HEK293 (cell line): ENCODE results near the gene KRT32.

ENCODE experiments used
- ATF2 ChIP-seq: fragments of 450-650 bp; formaldehyde crosslinking; IDR thresholded peaks from 2 replicates; pipeline ENCODE4 v1.5.1; 2016; ENCODE audit warnings: missing biosample characterization, missing genetic modification characterization, low read depth
- FEZF1 ChIP-seq: fragments of 450-650 bp; formaldehyde crosslinking; IDR thresholded peaks from 2 replicates; pipeline ENCODE4 v1.5.1; 2016; ENCODE audit warnings: missing biosample characterization, missing genetic modification characterization
- IKZF3 ChIP-seq: fragments of 450-650 bp; IDR thresholded peaks from 2 replicates; pipeline ENCODE4 v1.5.0; 2018; ENCODE audit warnings: missing biosample characterization, mild to moderate bottlenecking, missing genetic modification characterization, moderate library complexity
- MEIS1 ChIP-seq: sonication (generic); formaldehyde crosslinking; IDR thresholded peaks from 2 replicates; pipeline ENCODE4 v1.8.1; 2022; ENCODE audit warnings: missing genetic modification reagents, mild to moderate bottlenecking, borderline replicate concordance
- PRDM10 ChIP-seq: fragments of 450-650 bp; formaldehyde crosslinking; IDR thresholded peaks from 2 replicates; pipeline ENCODE4 v1.5.1; 2016; ENCODE audit warnings: missing biosample characterization, missing genetic modification characterization
- PRDM4 ChIP-seq: fragments of 450-650 bp; formaldehyde crosslinking; IDR thresholded peaks from 2 replicates; pipeline ENCODE4 v1.5.1; 2017; ENCODE audit warnings: missing biosample characterization, missing genetic modification characterization
- PRDM6 ChIP-seq: fragments of 450-650 bp; formaldehyde crosslinking; IDR thresholded peaks from 2 replicates; pipeline ENCODE4 v1.5.1; 2017; ENCODE audit warnings: missing biosample characterization, missing genetic modification characterization
- SP3 ChIP-seq: fragments of 450-650 bp; formaldehyde crosslinking; IDR thresholded peaks from 2 replicates; pipeline ENCODE4 v1.5.1; 2016; ENCODE audit warnings: missing biosample characterization, missing genetic modification characterization
- ZBTB17 ChIP-seq: fragments of 450-650 bp; formaldehyde crosslinking; IDR thresholded peaks from 2 replicates; pipeline ENCODE4 v1.5.1; 2016; ENCODE audit warnings: missing biosample characterization, missing genetic modification characterization
- ZBTB21 ChIP-seq: fragments of 450-650 bp; formaldehyde crosslinking; IDR thresholded peaks from 2 replicates; pipeline ENCODE4 v1.5.1; 2017; ENCODE audit warnings: missing biosample characterization, missing genetic modification characterization
- ZBTB7A ChIP-seq: fragments of 450-650 bp; formaldehyde crosslinking; IDR thresholded peaks from 2 replicates; pipeline ENCODE4 v1.5.1; 2016; ENCODE audit warnings: low read depth, missing biosample characterization, missing genetic modification characterization
- ZEB2 ChIP-seq: fragments of 450-650 bp; formaldehyde crosslinking; IDR thresholded peaks from 2 replicates; pipeline ENCODE4 v1.5.1; 2016; ENCODE audit warnings: missing biosample characterization, missing genetic modification characterization
- ZFHX2 ChIP-seq: fragments of 450-650 bp; formaldehyde crosslinking; conservative IDR thresholded peaks from 2 replicates; pipeline ENCODE4 v1.5.1; 2016; ENCODE audit warnings: missing biosample characterization, missing genetic modification characterization
- ZNF10 ChIP-seq: fragments of 450-650 bp; formaldehyde crosslinking; IDR thresholded peaks from 2 replicates; pipeline ENCODE4 v1.5.1; 2017; ENCODE audit warnings: missing biosample characterization, missing genetic modification characterization
- ZNF16 ChIP-seq: fragments of 450-650 bp; formaldehyde crosslinking; IDR thresholded peaks from 2 replicates; pipeline ENCODE4 v1.5.1; 2016; ENCODE audit warnings: low read depth, missing biosample characterization, missing genetic modification characterization
- ZNF184 ChIP-seq: fragments of 450-650 bp; IDR thresholded peaks from 2 replicates; pipeline ENCODE4 v1.5.1; 2018; ENCODE audit warnings: missing biosample characterization, mild to moderate bottlenecking, missing genetic modification characterization
- ZNF221 ChIP-seq: fragments of 450-650 bp; formaldehyde crosslinking; IDR thresholded peaks from 2 replicates; pipeline ENCODE4 v1.5.1; 2017; ENCODE audit warnings: missing biosample characterization, missing genetic modification characterization, borderline replicate concordance
- ZNF350 ChIP-seq: fragments of 450-650 bp; formaldehyde crosslinking; IDR thresholded peaks from 2 replicates; pipeline ENCODE4 v1.5.0; 2017; ENCODE audit warnings: missing biosample characterization, mild to moderate bottlenecking, missing genetic modification characterization
- ZNF404 ChIP-seq: fragments of 450-650 bp; formaldehyde crosslinking; IDR thresholded peaks from 2 replicates; pipeline ENCODE4 v1.5.1; 2017; ENCODE audit warnings: missing biosample characterization, missing genetic modification characterization
- ZNF561 ChIP-seq: fragments of 450-650 bp; IDR thresholded peaks from 2 replicates; pipeline ENCODE4 v1.5.1; 2018; ENCODE audit warnings: missing biosample characterization, missing genetic modification characterization, borderline replicate concordance
- ZNF623 ChIP-seq: fragments of 450-650 bp; formaldehyde crosslinking; IDR thresholded peaks from 2 replicates; pipeline ENCODE4 v1.5.1; 2016; ENCODE audit warnings: missing biosample characterization, missing genetic modification characterization
- ZNF692 ChIP-seq: fragments of 450-650 bp; formaldehyde crosslinking; IDR thresholded peaks from 2 replicates; pipeline ENCODE4 v1.5.1; 2016; ENCODE audit warnings: missing biosample characterization, missing genetic modification characterization
- ZNF701 ChIP-seq: fragments of 450-650 bp; formaldehyde crosslinking; IDR thresholded peaks from 2 replicates; pipeline ENCODE4 v1.5.1; 2016; ENCODE audit warnings: missing biosample characterization, missing genetic modification characterization
- ZNF747 ChIP-seq: fragments of 450-650 bp; formaldehyde crosslinking; IDR thresholded peaks from 2 replicates; pipeline ENCODE4 v1.5.1; 2016; ENCODE audit warnings: missing biosample characterization, missing genetic modification characterization
- ZNF768 ChIP-seq: fragments of 450-650 bp; formaldehyde crosslinking; IDR thresholded peaks from 2 replicates; pipeline ENCODE4 v1.5.1; 2018; ENCODE audit warnings: missing biosample characterization, mild to moderate bottlenecking, missing genetic modification characterization
- ZNF791 ChIP-seq: fragments of 450-650 bp; formaldehyde crosslinking; IDR thresholded peaks from 2 replicates; pipeline ENCODE4 v1.5.1; 2016; ENCODE audit warnings: missing biosample characterization, missing genetic modification characterization
- ZNF792 ChIP-seq: fragments of 450-650 bp; formaldehyde crosslinking; IDR thresholded peaks from 2 replicates; pipeline ENCODE4 v1.5.1; 2016; ENCODE audit warnings: missing biosample characterization, missing genetic modification characterization
- TF ChIP-seq, protein P1 (sequence below): fragments of 450-650 bp; formaldehyde crosslinking; IDR thresholded peaks from 2 replicates; pipeline ENCODE4 v1.5.1; 2017; ENCODE audit warnings: missing biosample characterization, missing genetic modification characterization

The KRT32 gene

DNA sequence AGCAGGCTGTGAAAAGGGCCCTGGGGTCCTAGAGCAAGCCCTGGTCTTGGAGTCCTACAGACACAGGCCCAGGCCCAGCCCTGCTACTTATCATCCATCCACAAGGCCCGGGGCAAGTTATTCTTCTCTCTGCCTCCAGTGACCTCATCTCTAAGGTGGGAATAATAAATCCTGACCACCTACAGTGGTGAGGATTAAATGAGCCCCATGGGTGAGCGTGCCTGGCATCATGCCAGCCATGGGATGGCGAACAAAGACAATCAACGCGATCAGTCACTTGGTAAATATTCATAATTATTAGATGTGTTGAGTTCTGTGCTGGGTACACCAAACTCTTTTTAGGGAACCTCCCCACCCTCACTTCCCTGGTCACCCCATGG, 46.0 kb upstream of the KRT32 start (continued):
- TF ChIP-seq, protein P1, sequence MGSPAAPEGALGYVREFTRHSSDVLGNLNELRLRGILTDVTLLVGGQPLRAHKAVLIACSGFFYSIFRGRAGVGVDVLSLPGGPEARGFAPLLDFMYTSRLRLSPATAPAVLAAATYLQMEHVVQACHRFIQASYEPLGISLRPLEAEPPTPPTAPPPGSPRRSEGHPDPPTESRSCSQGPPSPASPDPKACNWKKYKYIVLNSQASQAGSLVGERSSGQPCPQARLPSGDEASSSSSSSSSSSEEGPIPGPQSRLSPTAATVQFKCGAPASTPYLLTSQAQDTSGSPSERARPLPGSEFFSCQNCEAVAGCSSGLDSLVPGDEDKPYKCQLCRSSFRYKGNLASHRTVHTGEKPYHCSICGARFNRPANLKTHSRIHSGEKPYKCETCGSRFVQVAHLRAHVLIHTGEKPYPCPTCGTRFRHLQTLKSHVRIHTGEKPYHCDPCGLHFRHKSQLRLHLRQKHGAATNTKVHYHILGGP (tag by site-specific recombination) = 0 out of 2 replicates have a peak, but pooled peaks have one; percentile 29
- peak; percentile 81 for TF ChIP-seq ZEB2 (tag by site-specific recombination)
- TF ChIP-seq ZBTB21 (tag by site-specific recombination) = no peak
- no peak for TF ChIP-seq MEIS1 (CRISPR knock-in tag)
- no peak for TF ChIP-seq ZNF221 (tag by site-specific recombination)
- no peak for TF ChIP-seq ZNF792 (tag by site-specific recombination)
- peak; percentile 84 for TF ChIP-seq FEZF1 (tag by site-specific recombination)
- TF ChIP-seq ZNF561 (tag by site-specific recombination) = peak; percentile 75; the same call in 1 of the 2 replicates
- 0 out of 2 replicates have a peak, but pooled peaks have one; percentile 54 for TF ChIP-seq PRDM10 (tag by site-specific recombination)
- 0 out of 2 replicates have a peak, but pooled peaks have one; percentile 41 for TF ChIP-seq ZBTB17
- peak; percentile 8; the same call in 1 of the 2 replicates for TF ChIP-seq ZNF623 (tag by site-specific recombination)
- TF ChIP-seq ZNF747 (tag by site-specific recombination) = no peak
- TF ChIP-seq ZNF791 (tag by site-specific recombination) = no peak
- no peak for TF ChIP-seq ZBTB7A (tag by site-specific recombination)
- TF ChIP-seq ATF2 = peak; percentile 93
- peak; percentile 68 for TF ChIP-seq PRDM6
- no peak; the same call in 1 of the 2 replicates for TF ChIP-seq ZNF692 (tag by site-specific recombination)
- no peak for TF ChIP-seq SP3 (tag by site-specific recombination)
- TF ChIP-seq ZNF768 (tag by site-specific recombination) = no peak
- TF ChIP-seq PRDM4 (tag by site-specific recombination) = peak; percentile 74
- TF ChIP-seq ZNF404 (tag by site-specific recombination) = no peak
- TF ChIP-seq ZNF350 (tag by site-specific recombination) = no peak
- TF ChIP-seq ZNF701 (tag by site-specific recombination) = no peak
- TF ChIP-seq ZFHX2 (tag by site-specific recombination) = peak; percentile 66
- no peak; the same call in 1 of the 2 replicates for TF ChIP-seq ZNF10 (tag by site-specific recombination)
- TF ChIP-seq ZNF16 = no peak
- peak; percentile 78; the same call in 1 of the 2 replicates for TF ChIP-seq ZNF184
- peak; percentile 95 for TF ChIP-seq IKZF3
- TF ChIP-seq, all 188 proteins: peak for 53
